Colonic mucosa (tissue), 4 donors: ENCODE data around the gene PARD3B. TPM values are rescaled to one million over a fixed set of nuclear protein-coding genes. Genes with fewer than 3 reads are reported as not detected.

Source experiments
- DNase-seq: peaks from one replicate; pipeline ENCODE4 v3.0.0-alpha.2; 2020
- H3K27ac ChIP-seq: fragments of 200-600 bp; one replicate; pipeline ENCODE4 v1.8.0; 2021
- H3K27me3 ChIP-seq: fragments of 200-600 bp; one replicate; pipeline ENCODE4 v1.8.0; 2021
- H3K36me3 ChIP-seq: fragments of 200-600 bp; one replicate; pipeline ENCODE4 v1.8.0; 2021
- H3K4me1 ChIP-seq: fragments of 200-600 bp; one replicate; pipeline ENCODE4 v1.8.0; 2021; ENCODE audit warnings: mild to moderate bottlenecking
- H3K4me3 ChIP-seq: fragments of 200-600 bp; one replicate; pipeline ENCODE4 v1.8.0; 2021
- H3K9ac ChIP-seq, 2 donors: one replicate each; pipeline ENCODE4 v1.7.0; 2013; ENCODE audit warnings: control low read depth in 2 of 2, low read depth in 2 of 2, low read length in 2 of 2
- H3K9me3 ChIP-seq: fragments of 200-600 bp; one replicate; pipeline ENCODE4 v1.8.0; 2021
- CTCF ChIP-seq: fragments of 200-600 bp; IDR thresholded peaks from one replicate; pipeline ENCODE4 v1.8.0; 2022; ENCODE audit warnings: antibody characterized with exemption, mild to moderate bottlenecking
- intact Hi-C: fragments of 100-400 bp; cut with DNase I; formaldehyde crosslinking; loops from one replicate; pipeline ENCODE4 v1.14.1; 2022
- total RNA-seq, 2 donors: library from RNA; stranded (reverse); fragmentation: NEBNext Ultra II Directional in 1 of 2; extraction: Animal tissue kit (Norgen Biotek cat#: 25700) in 1 of 2; gene quantifications; one replicate each; pipeline ENCODE4 v1.2.1, GENCODE V29; 2021
- donor health status: healthy.
- donor health status: DM: no; HTN: no; CAD: no.
- donor health status: DM: no; HTN: no; CAD: no.

The PARD3B gene
- total RNA-seq, 2 donors from 2014 or later, result 20.0 to 24.2 TPM

GRCh38 chr2:204570421-204570820, 25.1 kb downstream of the PARD3B start:
- TF ChIP-seq CTCF, result no peak
- no peak overlapping the region for H3K4me3 ChIP-seq
- no peaks in the 10 kb centered on the region for H3K4me1 ChIP-seq
- H3K36me3 ChIP-seq, result no peaks in the 10 kb centered on the region
- H3K27ac ChIP-seq, result no peak overlapping the region
- no peaks in the 10 kb centered on the region for H3K27me3 ChIP-seq
- H3K9me3 ChIP-seq, result no peaks in the 10 kb centered on the region
- H3K9ac ChIP-seq, result no peak overlapping the region
- intact Hi-C loops, result no loop called here
- no peak for DNase-seq

DNA sequence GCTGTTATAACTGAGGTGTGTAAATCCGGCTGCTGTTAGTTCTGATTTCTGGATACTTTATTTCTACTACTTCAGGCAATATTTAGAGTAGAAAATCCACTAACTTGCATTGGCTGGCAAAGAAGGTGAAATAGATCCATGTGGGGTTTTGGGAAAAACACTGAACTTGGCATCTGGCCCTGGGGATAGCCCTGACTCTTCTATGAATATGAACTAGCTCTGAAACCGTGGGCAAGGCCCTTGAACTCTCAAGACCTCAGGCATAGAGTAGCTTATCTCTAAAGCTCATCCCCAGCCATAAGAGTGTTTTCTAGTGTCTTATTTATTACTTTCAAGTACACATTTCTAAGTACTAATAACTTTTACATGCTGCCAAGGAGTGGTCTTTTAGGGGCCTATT, 25.8 kb downstream of the PARD3B start:
- intact Hi-C loops, result no loop called here
- H3K4me1 ChIP-seq, result no peaks in the 10 kb centered on the region
- no peak for DNase-seq

DNA sequence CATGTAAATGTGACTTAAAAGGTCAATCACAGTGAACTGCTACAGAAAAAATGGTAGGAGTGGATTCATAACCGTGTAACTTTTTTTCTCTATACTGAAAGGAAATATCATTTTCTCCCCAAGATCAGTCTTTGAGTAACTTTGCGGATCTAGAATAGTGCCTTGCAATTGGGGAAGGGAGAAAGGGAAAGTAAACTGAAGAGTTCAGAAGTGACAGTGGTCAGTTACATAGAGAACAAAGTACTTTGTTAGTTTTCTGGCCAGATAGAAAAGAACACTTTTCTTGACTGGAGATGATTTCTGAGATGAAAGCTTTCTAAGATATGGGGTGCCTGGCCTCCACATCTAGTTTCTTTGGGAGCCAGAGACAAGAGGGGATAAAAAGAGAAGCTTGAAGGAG, 26.6 kb downstream of the PARD3B start:
- no peak for DNase-seq
- no peaks in the 10 kb centered on the region for H3K9me3 ChIP-seq
- H3K9ac ChIP-seq, result no peak overlapping the region
- TF ChIP-seq CTCF, result no peak
- no peaks in the 10 kb centered on the region for H3K27me3 ChIP-seq
- no peaks in the 10 kb centered on the region for H3K4me1 ChIP-seq
- H3K27ac ChIP-seq, result no peak overlapping the region
- H3K4me3 ChIP-seq, result no peak overlapping the region
- intact Hi-C loops, result no loop called here
- no peaks in the 10 kb centered on the region for H3K36me3 ChIP-seq

More for the DNA sequence above, 25.8 kb downstream of the PARD3B start:
- no peak overlapping the region for H3K4me3 ChIP-seq
- no peak overlapping the region for H3K9ac ChIP-seq
- no peak overlapping the region for H3K27ac ChIP-seq
- no peaks in the 10 kb centered on the region for H3K27me3 ChIP-seq
- TF ChIP-seq CTCF, result no peak
- no peaks in the 10 kb centered on the region for H3K36me3 ChIP-seq
- no peaks in the 10 kb centered on the region for H3K9me3 ChIP-seq

DNA sequence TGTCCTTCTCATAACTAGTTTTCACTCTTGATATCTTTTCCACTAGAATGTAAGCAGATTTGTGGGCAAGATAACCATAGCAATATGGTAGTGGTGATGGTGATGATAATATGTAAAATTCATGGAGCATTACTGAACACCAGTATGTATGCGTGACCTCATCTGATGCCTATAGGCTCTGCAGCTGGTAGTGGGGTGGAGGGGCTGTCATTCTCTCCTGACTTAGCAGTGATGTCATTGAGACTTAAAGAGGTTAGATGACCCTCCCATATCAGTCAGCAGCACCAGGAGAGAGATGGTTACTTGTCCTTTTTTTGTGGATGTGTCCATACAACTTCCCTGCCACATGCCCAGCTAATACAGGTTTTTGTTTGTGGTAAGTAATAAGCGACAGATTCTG, 27.9 kb downstream of the PARD3B start:
- Histone ChIP-seq H3K4me1 (no peaks in the 10 kb centered on the region), H3K9me3 (no peaks in the 10 kb centered on the region), H3K27me3 (no peaks in the 10 kb centered on the region), H3K36me3 (no peaks in the 10 kb centered on the region), H3K27ac (no peak overlapping the region), H3K4me3 (no peak overlapping the region), H3K9ac (no peak overlapping the region)
- intact Hi-C loops, result no loop called here
- no peak for TF ChIP-seq CTCF
- no peak for DNase-seq

- H3K4me3 ChIP-seq, result no peak overlapping the region
- H3K27ac ChIP-seq, result no peak overlapping the region
- intact Hi-C loops, result no loop called here
- no peak for TF ChIP-seq CTCF
- no peaks in the 10 kb centered on the region for H3K4me1 ChIP-seq
- no peaks in the 10 kb centered on the region for H3K9me3 ChIP-seq
- no peaks in the 10 kb centered on the region for H3K36me3 ChIP-seq
- no peak for DNase-seq
- H3K9ac ChIP-seq, result no peak overlapping the region
- H3K27me3 ChIP-seq, result no peaks in the 10 kb centered on the region
Observed at GRCh38 chr2:204574486-204574885, 29.2 kb downstream of the PARD3B start.

GRCh38 chr2:204575463-204575862, 30.2 kb downstream of the PARD3B start:
- H3K4me3 ChIP-seq, result no peak overlapping the region
- H3K9ac ChIP-seq, result no peak overlapping the region
- no peaks in the 10 kb centered on the region for H3K36me3 ChIP-seq
- DNase-seq, result no peak
- no peaks in the 10 kb centered on the region for H3K27me3 ChIP-seq
- no peak for TF ChIP-seq CTCF
- no peak overlapping the region for H3K27ac ChIP-seq
- intact Hi-C loops, result no loop called here
- H3K9me3 ChIP-seq, result no peaks in the 10 kb centered on the region
- no peaks in the 10 kb centered on the region for H3K4me1 ChIP-seq
